Kidney (tissue), 14 donors: Measurements from ENCODE around the gene TSC22D4. TPM values are rescaled to one million over a fixed set of nuclear protein-coding genes. Genes with fewer than 3 reads are reported as not detected.

ENCODE experiments used
- DNase-seq, 5 donors: peaks; one replicate each; pipeline ENCODE4 v3.0.0-alpha.2; 2013 to 2020
- FAIRE-seq: peaks from 2 replicates; lab custom pipeline; 2012; peaks lifted over from hg19 to GRCh38; lab: Jason Lieb, UNC
- H3K27ac ChIP-seq, 2 donors: one replicate each; pipeline ENCODE4 v1.7.0; 2013; ENCODE audit warnings: low read depth in 2 of 2, low read length in 2 of 2, inconsistent platforms in 1 of 2
- H3K27me3 ChIP-seq: one replicate; pipeline ENCODE4 v1.7.1; 2013; ENCODE audit warnings: low read length, inconsistent platforms; ENCODE audit not compliant: control insufficient read depth, insufficient read depth
- H3K36me3 ChIP-seq, 3 donors: one replicate each; pipeline versions ENCODE4 v1.7.0 to v1.7.1; 2013; ENCODE audit warnings: low read length in 3 of 3, control low read depth in 1 of 3, inconsistent platforms in 1 of 3; ENCODE audit not compliant: insufficient read depth in 3 of 3, control insufficient read depth in 2 of 3
- H3K4me1 ChIP-seq, 3 donors: one replicate each; pipeline versions ENCODE4 v1.7.0 to v1.7.1; 2013; ENCODE audit warnings: low read length in 3 of 3, inconsistent platforms in 1 of 3, low read depth in 1 of 3; ENCODE audit not compliant: control insufficient read depth in 2 of 3, insufficient read depth in 2 of 3
- H3K4me3 ChIP-seq, 3 donors: one replicate each; pipeline versions ENCODE4 v1.7.0 to v1.8.1; 2013; ENCODE audit warnings: low read length in 3 of 3, control low read depth in 1 of 3, inconsistent platforms in 1 of 3
- H3K9ac ChIP-seq, 3 donors: one replicate each; pipeline versions ENCODE4 v1.7.0 to v1.7.1; 2013; ENCODE audit warnings: low read length in 3 of 3, control low read depth in 1 of 3, inconsistent platforms in 1 of 3
- H3K9me3 ChIP-seq, 3 donors: one replicate each; pipeline versions ENCODE4 v1.7.0 to v1.7.1; 2013; ENCODE audit warnings: low read length in 3 of 3, control low read depth in 1 of 3, inconsistent platforms in 1 of 3; ENCODE audit not compliant: control insufficient read depth in 2 of 3, insufficient read depth in 1 of 3
- CTCF ChIP-seq: IDR thresholded peaks from 3 replicates; pipeline ENCODE4 v1.5.1; 2012; ENCODE audit warnings: mild to moderate bottlenecking, moderate library complexity, borderline replicate concordance; ENCODE audit not compliant: insufficient read depth; ENCODE audit errors: extremely low read depth
- intact Hi-C: fragments of 100-400 bp; cut with DNase I; formaldehyde crosslinking; loops from one replicate; pipeline ENCODE4 v1.11.1; 2022
- polyA plus RNA-seq: library from polyadenylated mRNA; stranded (reverse); fragments of 350-450 nt; fragmentation: Illumina TruSeq; extraction: RNeasy Lipid Tissue Mini Kit (QIAGEN cat#74804); gene quantifications from one replicate; pipeline ENCODE4 v1.2.3, GENCODE V29; 2014; ENCODE audit warnings: low read depth, low replicate concordance; ENCODE audit not compliant: insufficient read depth
- total RNA-seq: library from RNA; stranded (reverse); fragmentation: NEBNext Ultra II Directional; extraction: Animal tissue kit (Norgen Biotek cat#: 25700); gene quantifications from one replicate; pipeline ENCODE4 v1.2.1, GENCODE V29; 2021
- donor health status: control.
- donor health status: control.
- donor health status: control.
- donor health status: control.
- donor health status: control.
- donor health status: DM: yes; HTN: yes; CAD: no.
- donor health status: Normal renal cell carcinoma (clear cell type).

Gene TSC22D4
- total and polyA plus RNA-seq, 2 donors from 2014 or later = 61.5 to 67.0 TPM

GRCh38 chr7:100432053-100432452 lies 47.0 kb downstream of the TSC22D4 start:
- FAIRE-seq = no peak
- peaks cover 0 to 34% (median 20%) of the 10 kb centered on the region in 3 donors for H3K4me1 ChIP-seq
- no peaks in the 10 kb centered on the region for H3K9me3 ChIP-seq
- no peaks in the 10 kb centered on the region for H3K27me3 ChIP-seq
- no peak for TF ChIP-seq CTCF
- H3K4me3 ChIP-seq = peak overlapping the region in 1 of 3 donors; percentile 46
- peak overlapping the region in 1 of 3 donors; percentile 56 for H3K9ac ChIP-seq
- no peak for DNase-seq
- H3K27ac ChIP-seq = peak overlapping the region in 1 of 2 donors; percentile 1
- intact Hi-C loops = no loop called here
- peaks cover 5 to 20% (median 9%) of the 10 kb centered on the region in 3 donors for H3K36me3 ChIP-seq

- peak overlapping the region in 1 of 3 donors; percentile 96 for H3K4me3 ChIP-seq
- H3K9ac ChIP-seq = peak overlapping the region in 1 of 3 donors; percentile 26
- no peak for FAIRE-seq
- intact Hi-C loops = no loop called here
- no peak overlapping the region for H3K27ac ChIP-seq
- no peak for DNase-seq
- peaks cover 5 to 20% (median 9%) of the 10 kb centered on the region in 3 donors for H3K36me3 ChIP-seq
- TF ChIP-seq CTCF = no peak
- no peaks in the 10 kb centered on the region for H3K27me3 ChIP-seq
- H3K4me1 ChIP-seq = peaks cover 0 to 34% (median 20%) of the 10 kb centered on the region in 3 donors
- no peaks in the 10 kb centered on the region for H3K9me3 ChIP-seq
Measured at GRCh38 chr7:100431286-100431735, 47.7 kb downstream of the TSC22D4 start.

GRCh38 chr7:100430493-100431285 lies 48.3 kb downstream of the TSC22D4 start:
- DNase-seq = peak in 3 of 5 donors; percentile 17 to 86 (median 49)
- intact Hi-C loops = no loop called here

More at GRCh38 chr7:100430493-100431285, 48.3 kb downstream of the TSC22D4 start:
- H3K9ac ChIP-seq = peak overlapping the region; percentile 33 to 100 (median 35)
- H3K4me3 ChIP-seq = peak overlapping the region; percentile 35 to 96 (median 69)
- FAIRE-seq = no peak
- no peak for TF ChIP-seq CTCF
- H3K27ac ChIP-seq = peak overlapping the region; percentile 100
- peaks cover 5 to 20% (median 9%) of the 10 kb centered on the region in 3 donors for H3K36me3 ChIP-seq
- H3K4me1 ChIP-seq = peaks cover 0 to 34% (median 20%) of the 10 kb centered on the region in 3 donors
- no peaks in the 10 kb centered on the region for H3K27me3 ChIP-seq
- no peaks in the 10 kb centered on the region for H3K9me3 ChIP-seq
